Spinal cord (tissue), 10 donors: ENCODE data around the gene UBASH3A. TPM values are rescaled to one million over a fixed set of nuclear protein-coding genes. Genes with fewer than 3 reads are reported as not detected.
"Not testable (repeated sequence)": the region's sequence is repeated elsewhere in the genome, so short reads cannot be mapped to it uniquely, and the experiment has no call there.

Source experiments
- DNase-seq, 6 donors: peaks; one replicate each; pipeline versions ENCODE4 v3.0.0 to v3.0.0-alpha.2; 2013 to 2015; ENCODE audit warnings: low spot score in 6 of 6, low read depth in 4 of 6
- H3K27ac ChIP-seq: one replicate; pipeline ENCODE4 v1.5.1; 2013; ENCODE audit warnings: low read depth, low read length, control low read depth
- H3K27me3 ChIP-seq: one replicate; pipeline ENCODE4 v1.6.1; 2013; ENCODE audit warnings: low read length; ENCODE audit not compliant: control insufficient read depth, insufficient read depth
- H3K36me3 ChIP-seq: one replicate; pipeline ENCODE4 v1.6.1; 2013; ENCODE audit warnings: low read length; ENCODE audit not compliant: control insufficient read depth, insufficient read depth
- H3K4me1 ChIP-seq: one replicate; pipeline ENCODE4 v1.6.1; 2013; ENCODE audit warnings: low read length; ENCODE audit not compliant: control insufficient read depth, insufficient read depth
- H3K4me3 ChIP-seq: one replicate; pipeline ENCODE4 v1.5.1; 2013; ENCODE audit warnings: low read depth, low read length, control low read depth
- H3K9me3 ChIP-seq: one replicate; pipeline ENCODE4 v1.6.1; 2013; ENCODE audit warnings: low read length; ENCODE audit not compliant: control insufficient read depth, insufficient read depth
- WGBS: methylation state at CpG from one replicate; pipeline ENCODE4 v1.1.5; 2013; ENCODE audit warnings: missing lambda C conversion rate; ENCODE audit not compliant: insufficient coverage; 5-methylcytosine and 5-hydroxymethylcytosine counted together
- polyA plus RNA-seq, 2 donors: library from polyadenylated mRNA; unstranded; fragments of 120-200 nt; gene quantifications; one replicate each; pipeline ENCODE4 v1.2.1, GENCODE V29; 2013; ENCODE audit not compliant: insufficient read length in 2 of 2
- total RNA-seq, 2 donors: library from RNA; depleted of rRNA in 1 of 2; stranded (reverse); fragments of 120-200 nt in 1 of 2; fragments of >200 nt in 1 of 2; gene quantifications; one replicate each; pipeline versions ENCODE4 v1.2.3 to v1.2.4, GENCODE V29; 2013 to 2014
- donor health status: healthy.

UBASH3A gene
- total and polyA plus RNA-seq, 4 donors, result 0.06 TPM; not detected in 3

DNA sequence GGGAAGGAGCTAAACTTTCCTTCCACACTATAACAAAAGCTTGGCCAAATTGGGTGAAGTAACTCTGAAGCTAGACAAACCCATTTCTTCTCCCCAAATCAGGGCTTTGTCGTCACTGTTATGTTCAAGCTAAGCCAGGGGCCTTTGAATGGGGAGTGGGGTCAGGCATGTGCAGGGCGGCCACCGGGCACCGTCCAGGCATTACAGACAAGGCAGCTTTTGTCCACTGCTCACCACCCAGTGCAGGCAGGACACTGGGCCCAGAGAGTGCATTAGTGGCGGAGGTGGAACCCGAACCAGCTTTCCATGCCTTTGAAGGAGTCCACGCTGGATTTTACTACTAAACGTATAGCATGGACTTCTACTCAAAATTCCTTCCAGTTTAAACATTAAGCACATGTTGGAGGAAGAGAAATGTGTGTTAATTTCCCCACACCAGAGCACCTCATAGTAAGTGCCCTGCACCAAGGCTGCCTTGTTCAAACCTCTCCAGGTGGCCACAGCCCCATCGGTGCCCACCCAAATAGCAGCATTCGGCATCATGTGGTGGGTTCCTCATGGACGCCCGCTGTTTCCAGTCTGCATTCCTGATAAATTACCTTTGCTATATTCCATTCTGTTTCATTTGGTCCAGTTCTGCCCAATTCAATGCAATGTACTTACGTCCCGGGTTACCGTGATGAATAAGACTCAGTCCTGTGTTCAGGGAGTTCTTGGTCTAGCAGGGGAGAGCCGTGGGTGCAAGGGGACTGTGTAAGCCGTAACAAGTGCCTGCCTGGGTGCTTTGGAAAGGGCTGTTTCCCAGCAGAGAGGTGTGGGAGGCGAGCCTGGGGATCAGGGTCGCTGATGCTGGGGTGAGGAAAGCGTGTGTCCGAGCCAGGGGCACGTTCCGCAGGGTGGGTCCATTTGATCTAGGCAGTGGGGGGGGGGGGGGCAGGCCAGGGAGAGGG is 1.6 kb downstream of the UBASH3A start:
- no peak for DNase-seq
- 85% methylated on average over 19 of the region's 23 CpGs for WGBS

DNA sequence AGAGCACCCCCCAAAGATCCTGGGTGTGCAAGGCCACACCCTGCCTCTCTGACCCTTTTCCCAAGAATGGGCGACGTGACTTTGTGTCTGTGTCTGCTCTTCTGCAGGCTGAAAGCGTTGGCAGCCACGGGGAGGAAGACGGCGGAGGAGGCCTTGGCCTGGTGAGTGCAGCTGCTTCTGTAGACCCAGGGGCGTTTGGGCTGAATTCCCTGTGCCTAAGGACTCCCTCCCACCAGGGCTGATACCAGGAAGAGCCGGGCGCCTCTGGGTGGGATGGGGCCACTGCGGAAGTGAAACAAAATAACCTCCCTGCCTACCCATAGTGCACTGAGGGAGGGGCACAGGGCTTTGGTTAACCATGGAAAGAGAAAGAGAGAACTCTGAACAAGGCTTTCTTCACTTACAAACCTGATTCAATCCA is 2.5 kb downstream of the UBASH3A start:
- H3K4me3 ChIP-seq, result no peak overlapping the region
- WGBS, result 87% methylated on average over 7 of the region's 10 CpGs
- no peaks in the 10 kb centered on the region for H3K9me3 ChIP-seq
- no peak for DNase-seq
- H3K27me3 ChIP-seq, result no peaks in the 10 kb centered on the region
- H3K27ac ChIP-seq, result no peak overlapping the region
- no peaks in the 10 kb centered on the region for H3K36me3 ChIP-seq
- peaks cover 4% of the 10 kb centered on the region for H3K4me1 ChIP-seq

More for the DNA sequence above, 1.6 kb downstream of the UBASH3A start:
- no peaks in the 10 kb centered on the region for H3K9me3 ChIP-seq
- H3K36me3 ChIP-seq, result no peaks in the 10 kb centered on the region
- H3K27ac ChIP-seq, result no peak overlapping the region
- H3K4me3 ChIP-seq, result no peak overlapping the region
- peaks cover 4% of the 10 kb centered on the region for H3K4me1 ChIP-seq
- no peaks in the 10 kb centered on the region for H3K27me3 ChIP-seq

DNA sequence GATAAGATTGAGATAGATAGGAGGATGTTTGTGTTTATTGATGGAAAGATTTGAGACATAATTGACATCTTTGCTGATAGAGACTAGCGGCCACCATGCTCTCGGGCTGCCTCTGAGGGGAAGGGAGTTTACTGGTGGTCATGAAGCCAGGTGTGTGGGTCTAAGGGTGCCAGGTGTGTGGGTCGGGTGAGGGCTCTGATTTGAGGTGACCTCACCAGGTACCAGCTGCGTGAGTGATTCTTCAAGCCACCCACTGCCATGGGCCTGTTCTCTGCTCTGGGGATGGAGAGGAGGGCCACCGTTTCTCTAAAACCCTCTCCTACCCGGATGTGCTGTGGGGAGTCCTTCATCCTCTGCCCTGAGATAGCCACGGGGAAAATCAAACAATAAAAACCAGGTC is 3.2 kb downstream of the UBASH3A start:
- no peak overlapping the region for H3K27ac ChIP-seq
- H3K4me1 ChIP-seq, result peaks cover 4% of the 10 kb centered on the region
- H3K36me3 ChIP-seq, result no peaks in the 10 kb centered on the region
- no peak for DNase-seq
- 96% methylated on average over 6 of the region's 7 CpGs for WGBS
- no peak overlapping the region for H3K4me3 ChIP-seq
- H3K9me3 ChIP-seq, result no peaks in the 10 kb centered on the region
- H3K27me3 ChIP-seq, result no peaks in the 10 kb centered on the region

DNA sequence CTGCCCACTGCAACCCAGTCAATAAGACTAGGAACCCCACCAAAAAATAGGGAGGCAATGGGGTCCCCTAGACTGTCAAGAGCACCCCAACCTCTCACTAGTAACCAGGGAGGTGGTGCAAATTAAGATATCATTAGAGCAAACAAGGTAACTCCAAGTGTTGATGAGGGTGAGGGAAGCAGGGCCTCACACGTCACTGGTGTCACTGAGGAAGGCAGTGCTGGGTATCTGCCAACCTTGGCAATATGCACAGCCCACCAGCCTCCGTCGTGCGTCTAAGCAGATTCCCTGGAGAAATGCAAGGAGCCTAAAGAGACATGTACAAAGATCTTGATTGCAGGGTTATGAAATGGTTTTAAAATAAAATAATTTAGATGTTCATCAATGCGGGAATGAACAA is 3.8 kb downstream of the UBASH3A start:
- Histone ChIP-seq H3K4me3 (no peak overlapping the region), H3K36me3 (no peaks in the 10 kb centered on the region), H3K9me3 (no peaks in the 10 kb centered on the region), H3K4me1 (peaks cover 4% of the 10 kb centered on the region), H3K27me3 (no peaks in the 10 kb centered on the region), H3K27ac (no peak overlapping the region)
- no peak for DNase-seq
- WGBS, result 70% methylated on average over 1 of the region's 5 CpGs

DNA sequence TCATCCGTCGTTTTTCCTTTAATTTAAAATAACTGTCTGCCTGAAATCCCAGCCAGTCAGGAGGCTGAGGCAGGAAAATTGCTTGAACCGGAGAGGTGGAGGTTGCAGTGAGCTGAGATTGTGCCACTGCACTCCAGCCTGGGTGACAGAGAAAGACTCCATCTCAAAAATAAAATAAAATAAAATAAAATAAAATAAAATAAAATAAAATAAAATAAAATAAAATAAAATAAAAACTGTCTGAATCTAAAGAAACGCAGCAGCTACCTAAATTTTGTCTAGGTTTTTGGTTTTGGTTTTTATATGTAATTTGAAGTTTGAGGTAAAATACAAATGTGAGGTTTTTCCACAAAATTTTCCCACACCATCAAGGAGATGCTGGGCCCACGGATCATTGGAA is 5.0 kb downstream of the UBASH3A start:
- H3K9me3 ChIP-seq, H3K36me3 ChIP-seq, H3K27me3 ChIP-seq, DNase-seq, H3K27ac ChIP-seq, H3K4me3 ChIP-seq, H3K4me1 ChIP-seq: not testable (repeated sequence)
- no CpG with 5 or more reads among the region's 5 CpGs for WGBS

DNA sequence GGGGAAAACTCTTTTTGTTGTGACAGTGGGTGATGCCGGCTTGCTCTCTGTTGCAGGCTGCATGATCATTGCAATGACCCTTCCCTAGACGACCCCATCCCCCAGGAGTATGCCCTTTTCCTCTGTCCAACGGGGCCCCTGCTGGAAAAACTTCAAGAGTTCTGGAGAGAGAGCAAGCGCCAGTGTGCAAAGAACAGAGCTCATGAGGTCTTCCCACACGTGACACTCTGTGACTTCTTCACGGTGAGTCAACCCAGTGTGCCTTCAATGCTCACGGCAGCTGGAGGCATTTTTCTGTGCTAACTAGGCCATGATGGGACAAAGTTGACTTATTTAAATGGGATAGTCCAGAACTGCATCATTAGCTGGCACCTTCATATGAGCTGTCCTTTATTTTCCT is 5.7 kb downstream of the UBASH3A start:
- DNase-seq, result no peak

DNA sequence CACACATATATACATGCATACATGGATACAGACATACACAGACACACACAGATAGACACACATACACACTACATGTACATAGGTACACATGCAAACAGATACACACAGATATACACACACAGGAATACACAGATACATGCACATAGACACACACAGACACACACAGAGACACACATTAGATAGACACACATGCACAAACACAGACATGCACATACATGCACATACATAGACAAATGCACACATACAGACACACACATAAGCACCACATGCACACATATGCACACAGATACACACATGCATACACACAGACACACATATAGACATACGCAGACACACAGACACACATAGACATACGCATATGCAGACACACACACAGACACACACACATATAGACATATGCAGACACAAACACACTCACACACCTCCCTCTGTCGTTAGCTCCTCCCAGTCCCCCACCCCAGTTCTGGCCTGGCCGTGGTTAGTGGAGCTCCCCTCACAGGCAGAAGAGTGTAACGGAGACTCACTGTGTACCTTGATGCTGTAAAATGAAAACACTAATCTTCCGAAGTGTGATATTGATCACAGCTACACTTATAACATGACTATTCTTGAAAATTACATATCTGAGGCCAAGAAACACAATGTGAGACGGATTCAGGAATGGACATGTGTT is 7.6 kb downstream of the UBASH3A start:
- no peaks in the 10 kb centered on the region for H3K27me3 ChIP-seq
- WGBS, result 53% methylated on average over 4 of the region's 7 CpGs
- no peaks in the 10 kb centered on the region for H3K4me1 ChIP-seq
- no peaks in the 10 kb centered on the region for H3K36me3 ChIP-seq
- H3K27ac ChIP-seq, result no peak overlapping the region
- DNase-seq, result peak in 1 of 6 donors; percentile 59
- H3K9me3 ChIP-seq, result no peaks in the 10 kb centered on the region
- no peak overlapping the region for H3K4me3 ChIP-seq

More for the DNA sequence above, 5.7 kb downstream of the UBASH3A start:
- H3K27ac ChIP-seq, result no peak overlapping the region
- no peaks in the 10 kb centered on the region for H3K27me3 ChIP-seq
- H3K4me1 ChIP-seq, result no peaks in the 10 kb centered on the region
- no peaks in the 10 kb centered on the region for H3K36me3 ChIP-seq
- WGBS, result 66% methylated on average over 6 of the region's 7 CpGs
- H3K9me3 ChIP-seq, result no peaks in the 10 kb centered on the region
- H3K4me3 ChIP-seq, result no peak overlapping the region

DNA sequence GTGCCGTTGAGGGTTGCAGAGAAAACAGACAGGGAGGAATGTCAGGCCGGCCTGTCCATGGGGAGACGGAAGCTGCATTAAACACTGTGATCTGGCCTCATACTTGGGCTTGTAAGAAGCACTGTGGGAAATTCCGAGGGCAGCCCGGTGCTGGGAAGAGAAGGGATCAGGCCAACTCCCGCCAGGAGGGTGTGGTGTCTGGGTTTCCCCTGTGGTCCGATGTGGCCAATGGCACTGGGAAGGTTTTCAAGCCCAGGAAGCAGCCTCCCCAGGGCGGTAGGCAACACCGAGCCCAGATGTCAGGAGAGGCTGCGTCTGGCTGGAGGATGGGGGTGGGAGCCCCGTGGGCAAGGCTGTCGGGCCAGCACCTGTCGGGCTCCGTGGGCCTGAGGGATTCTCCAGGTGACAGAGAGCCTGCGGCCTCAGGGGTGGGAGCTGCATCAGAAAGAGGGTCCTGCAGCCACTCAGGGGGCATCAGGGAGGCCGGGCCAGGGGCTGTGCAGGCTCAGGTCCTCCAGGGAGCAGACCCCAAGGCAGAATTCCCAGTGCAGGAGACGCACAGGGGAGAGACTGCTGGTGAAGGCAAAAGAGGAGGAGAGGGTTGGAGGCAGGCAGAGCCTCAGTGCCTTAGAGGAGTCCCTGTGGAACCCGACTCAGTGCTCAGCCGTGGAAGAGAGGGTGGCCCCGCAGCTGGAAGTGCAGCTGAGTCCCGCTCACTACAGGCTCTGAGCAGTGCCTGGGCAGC is 8.4 kb downstream of the UBASH3A start:
- Histone ChIP-seq H3K4me3 (no peak overlapping the region), H3K36me3 (no peaks in the 10 kb centered on the region), H3K4me1 (no peaks in the 10 kb centered on the region), H3K27me3 (no peaks in the 10 kb centered on the region), H3K27ac (no peak overlapping the region), H3K9me3 (no peaks in the 10 kb centered on the region)
- 72% methylated on average over 21 of the region's 21 CpGs for WGBS
- no peak for DNase-seq

DNA sequence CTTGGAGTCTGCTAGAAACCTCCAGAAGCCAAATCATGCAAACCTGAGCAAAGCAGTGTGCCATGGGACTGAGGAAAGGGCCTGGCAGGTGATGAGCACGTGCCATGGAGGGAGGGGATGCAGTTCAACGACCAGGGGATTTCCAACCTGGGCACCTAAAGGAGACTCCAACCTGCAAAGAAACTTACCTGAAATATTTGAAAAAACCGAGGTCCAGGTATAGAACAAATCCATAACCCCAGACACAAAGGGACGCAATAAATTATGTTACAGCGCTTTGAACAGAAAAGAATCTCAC is 8.9 kb downstream of the UBASH3A start:
- Histone ChIP-seq H3K36me3 (no peaks in the 10 kb centered on the region), H3K27ac (no peak overlapping the region), H3K4me1 (no peaks in the 10 kb centered on the region), H3K27me3 (no peaks in the 10 kb centered on the region), H3K4me3 (no peak overlapping the region), H3K9me3 (no peaks in the 10 kb centered on the region)
- 100% methylated on average over 1 of the region's 5 CpGs for WGBS
- no peak for DNase-seq
